Upper lobe of right lung (tissue), 1 donor: ENCODE data around the gene MAOB. TPM values are rescaled to one million over a fixed set of nuclear protein-coding genes. Genes with fewer than 3 reads are reported as not detected.

ENCODE experiments used
- ATAC-seq: fragments of 200-7000 bp; cut with Tn5 transposase; one replicate; pipeline ENCODE4 v1.9.1; 2020; ENCODE audit warnings: mild to moderate bottlenecking, moderate library complexity
- DNase-seq: peaks from one replicate; pipeline ENCODE4 v3.0.0-alpha.2; 2020
- H3K27ac ChIP-seq: fragments of 200-600 bp; one replicate; pipeline ENCODE4 v1.8.0; 2022
- H3K27me3 ChIP-seq: fragments of 200-600 bp; one replicate; pipeline ENCODE4 v1.8.0; 2022; ENCODE audit warnings: mild to moderate bottlenecking
- H3K36me3 ChIP-seq: fragments of 200-600 bp; one replicate; pipeline ENCODE4 v1.8.0; 2022
- H3K4me1 ChIP-seq: fragments of 200-600 bp; one replicate; pipeline ENCODE4 v1.8.0; 2022
- H3K4me3 ChIP-seq: fragments of 200-600 bp; one replicate; pipeline ENCODE4 v1.8.0; 2022; ENCODE audit warnings: mild to moderate bottlenecking
- H3K9me3 ChIP-seq: fragments of 200-600 bp; one replicate; pipeline ENCODE4 v1.8.0; 2022
- intact Hi-C: fragments of 100-400 bp; cut with DNase I; formaldehyde crosslinking; loops from one replicate; pipeline ENCODE4 v1.11.0; 2022
- total RNA-seq: library from RNA; stranded (reverse); fragmentation: NEBNext Ultra II Directional; extraction: Animal tissue kit (Norgen Biotek cat#: 25700); gene quantifications from one replicate; pipeline ENCODE4 v1.2.1, GENCODE V29; 2021
- TF ChIP-seq, protein P1 (sequence below): fragments of 200-600 bp; IDR thresholded peaks from one replicate; pipeline ENCODE4 v1.8.0; 2022; ENCODE audit warnings: antibody characterized with exemption
- donor health status: DM: no; HTN: yes; CAD: no; lungs with severe emphysema.

The MAOB gene
- total RNA-seq, 1 donor from 2014 or later, result 38.9 TPM

DNA sequence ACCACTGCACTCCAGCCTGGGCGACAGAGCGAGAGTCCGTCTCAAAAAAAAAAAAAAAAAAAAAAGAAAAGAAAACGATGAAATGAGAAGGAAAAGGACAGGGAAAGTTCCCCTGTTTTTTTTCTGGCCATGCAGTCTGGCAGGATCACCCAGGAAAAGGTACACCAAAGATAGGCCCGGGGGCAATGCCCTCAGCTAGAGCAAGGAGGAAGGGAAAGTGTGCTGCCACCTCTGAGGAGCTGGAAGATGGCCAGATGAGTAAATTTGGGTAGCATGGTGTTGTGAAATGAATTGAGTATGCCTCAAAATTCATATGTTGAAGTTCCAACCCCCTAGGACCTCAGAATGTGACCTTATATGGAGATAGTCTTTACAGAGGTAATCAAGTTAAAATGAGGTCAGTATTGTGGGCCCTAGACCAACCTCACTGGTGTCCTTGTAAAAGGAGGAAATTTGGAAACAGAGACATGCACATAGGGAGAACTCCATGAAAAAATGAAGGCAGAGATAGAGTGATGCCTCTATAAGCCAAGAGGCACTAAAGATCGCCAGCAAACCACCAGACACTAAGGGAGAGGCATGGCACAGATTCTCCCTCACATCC is 28.9 kb downstream of the MAOB start:
- Histone ChIP-seq H3K4me1 (no peaks in the 10 kb centered on the region), H3K36me3 (no peaks in the 10 kb centered on the region), H3K27ac (no peak overlapping the region), H3K9me3 (no peaks in the 10 kb centered on the region), H3K27me3 (no peaks in the 10 kb centered on the region), H3K4me3 (no peak overlapping the region)
- TF ChIP-seq, protein P1, sequence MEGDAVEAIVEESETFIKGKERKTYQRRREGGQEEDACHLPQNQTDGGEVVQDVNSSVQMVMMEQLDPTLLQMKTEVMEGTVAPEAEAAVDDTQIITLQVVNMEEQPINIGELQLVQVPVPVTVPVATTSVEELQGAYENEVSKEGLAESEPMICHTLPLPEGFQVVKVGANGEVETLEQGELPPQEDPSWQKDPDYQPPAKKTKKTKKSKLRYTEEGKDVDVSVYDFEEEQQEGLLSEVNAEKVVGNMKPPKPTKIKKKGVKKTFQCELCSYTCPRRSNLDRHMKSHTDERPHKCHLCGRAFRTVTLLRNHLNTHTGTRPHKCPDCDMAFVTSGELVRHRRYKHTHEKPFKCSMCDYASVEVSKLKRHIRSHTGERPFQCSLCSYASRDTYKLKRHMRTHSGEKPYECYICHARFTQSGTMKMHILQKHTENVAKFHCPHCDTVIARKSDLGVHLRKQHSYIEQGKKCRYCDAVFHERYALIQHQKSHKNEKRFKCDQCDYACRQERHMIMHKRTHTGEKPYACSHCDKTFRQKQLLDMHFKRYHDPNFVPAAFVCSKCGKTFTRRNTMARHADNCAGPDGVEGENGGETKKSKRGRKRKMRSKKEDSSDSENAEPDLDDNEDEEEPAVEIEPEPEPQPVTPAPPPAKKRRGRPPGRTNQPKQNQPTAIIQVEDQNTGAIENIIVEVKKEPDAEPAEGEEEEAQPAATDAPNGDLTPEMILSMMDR, result no peak
- no peak for ATAC-seq
- no peak for DNase-seq
- intact Hi-C loops, result no loop called here

DNA sequence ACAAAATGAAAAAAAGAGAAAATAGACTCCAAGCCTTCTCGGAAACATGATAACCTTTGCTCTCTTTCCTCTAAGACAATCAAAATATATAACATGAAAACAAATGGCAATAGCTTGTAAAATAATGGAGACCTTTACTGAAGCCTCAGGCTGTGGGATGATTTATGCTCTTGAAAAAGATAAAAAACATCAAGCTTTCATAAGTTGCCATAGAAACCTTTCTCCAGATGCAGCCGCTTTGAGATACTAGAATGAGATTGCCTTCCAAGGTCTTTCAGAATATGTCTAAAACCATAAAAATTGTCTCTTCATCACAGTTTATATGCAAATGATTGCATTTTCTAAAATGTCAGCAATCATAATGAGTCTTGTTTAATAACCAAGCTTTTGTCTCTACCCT is 31.6 kb downstream of the MAOB start:
- H3K4me3 ChIP-seq, result no peak overlapping the region
- ATAC-seq (no peak), DNase-seq (no peak)
- H3K4me1 ChIP-seq, result no peaks in the 10 kb centered on the region
- TF ChIP-seq, protein P1, result no peak
- no peak overlapping the region for H3K27ac ChIP-seq
- no peaks in the 10 kb centered on the region for H3K27me3 ChIP-seq
- no peaks in the 10 kb centered on the region for H3K9me3 ChIP-seq
- H3K36me3 ChIP-seq, result no peaks in the 10 kb centered on the region
- intact Hi-C loops, result no loop called here

DNA sequence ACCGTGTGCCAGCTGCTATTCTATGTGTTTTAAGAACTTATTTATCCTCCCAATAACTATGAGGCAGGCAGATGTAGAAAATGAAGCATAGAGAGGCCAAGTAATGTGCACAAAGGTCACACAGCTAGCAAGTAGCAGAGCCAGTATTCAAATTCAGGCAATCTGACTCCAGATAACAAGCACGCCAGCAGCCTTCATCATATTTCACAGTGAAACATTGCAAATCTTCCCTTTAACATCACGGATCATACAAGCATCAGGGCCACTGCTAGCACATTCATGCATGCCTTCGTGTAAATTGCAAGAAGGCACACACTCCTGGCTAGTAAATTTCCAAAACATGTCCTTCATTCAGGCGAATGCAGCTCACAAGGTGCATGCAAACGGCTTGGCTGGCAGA is 33.1 kb downstream of the MAOB start:
- H3K27me3 ChIP-seq, result no peaks in the 10 kb centered on the region
- TF ChIP-seq, protein P1, result no peak
- no peaks in the 10 kb centered on the region for H3K9me3 ChIP-seq
- intact Hi-C loops, result no loop called here
- H3K4me3 ChIP-seq, result no peak overlapping the region
- H3K36me3 ChIP-seq, result no peaks in the 10 kb centered on the region
- H3K4me1 ChIP-seq, result no peaks in the 10 kb centered on the region
- no peak overlapping the region for H3K27ac ChIP-seq
- DNase-seq (no peak), ATAC-seq (no peak)

DNA sequence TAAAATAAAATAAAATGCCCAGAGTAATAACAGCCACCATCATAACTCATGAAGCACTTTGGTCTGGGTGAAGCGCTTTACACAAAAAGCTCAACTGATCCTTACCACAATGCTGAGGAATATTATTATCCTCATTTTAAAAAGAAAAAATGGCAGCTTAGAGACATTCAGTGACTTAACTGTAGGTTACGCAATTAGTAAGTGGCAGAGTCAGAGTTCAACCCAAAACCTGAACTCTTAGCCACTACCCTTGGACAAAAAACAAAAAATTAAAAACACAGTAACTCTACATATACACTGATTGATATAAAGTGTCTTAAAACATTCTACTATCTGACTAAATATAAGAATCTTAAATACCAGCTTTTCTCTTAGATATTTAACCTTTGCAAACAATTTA is 34.9 kb downstream of the MAOB start:
- Histone ChIP-seq H3K9me3 (no peaks in the 10 kb centered on the region), H3K4me1 (no peaks in the 10 kb centered on the region), H3K27me3 (no peaks in the 10 kb centered on the region), H3K36me3 (no peaks in the 10 kb centered on the region), H3K4me3 (no peak overlapping the region), H3K27ac (no peak overlapping the region)
- DNase-seq (no peak), ATAC-seq (no peak)
- intact Hi-C loops, result no loop called here
- TF ChIP-seq, protein P1, result no peak

DNA sequence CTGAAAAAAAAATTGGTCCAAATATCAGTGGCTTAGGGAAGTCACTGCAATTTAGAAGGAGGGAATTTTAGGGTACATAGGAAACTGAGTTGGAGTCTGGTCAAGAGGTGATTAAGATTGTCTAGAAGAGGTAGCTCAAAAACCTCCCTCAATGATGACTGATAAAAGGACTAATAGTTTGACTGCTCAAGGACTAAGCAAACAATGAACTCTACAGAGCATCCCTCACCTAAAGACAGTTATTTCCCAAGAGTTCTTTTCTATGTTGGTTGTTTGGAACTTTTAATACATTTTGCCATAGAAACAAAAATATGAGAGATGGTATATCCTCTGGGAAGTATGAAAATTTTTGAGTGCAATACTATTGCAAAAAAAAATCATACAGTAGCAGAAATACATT is 35.7 kb downstream of the MAOB start:
- Histone ChIP-seq H3K4me1 (no peaks in the 10 kb centered on the region), H3K27me3 (no peaks in the 10 kb centered on the region), H3K4me3 (no peak overlapping the region), H3K36me3 (no peaks in the 10 kb centered on the region), H3K27ac (no peak overlapping the region), H3K9me3 (no peaks in the 10 kb centered on the region)
- TF ChIP-seq, protein P1, result no peak
- intact Hi-C loops, result no loop called here
- ATAC-seq (no peak), DNase-seq (no peak)

DNA sequence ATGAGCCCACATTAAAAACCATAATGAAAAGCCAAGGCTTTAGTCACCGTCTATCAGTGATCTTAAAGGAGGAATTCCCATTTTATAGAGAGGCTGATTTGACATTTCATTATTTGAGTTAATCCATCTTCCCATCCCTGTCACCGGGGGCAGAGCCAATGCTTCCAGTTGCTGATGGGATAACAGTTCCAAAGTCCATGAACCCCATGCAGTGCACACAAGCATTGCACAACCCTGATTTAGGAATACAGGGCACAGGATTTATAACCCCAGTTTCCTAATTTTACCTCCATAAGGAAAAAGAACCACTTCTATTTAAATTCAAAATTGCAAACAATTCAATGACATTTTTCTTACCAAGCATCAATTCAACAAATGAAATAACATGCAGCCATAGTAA is 36.5 kb downstream of the MAOB start:
- TF ChIP-seq, protein P1, result no peak
- Histone ChIP-seq H3K27ac (no peak overlapping the region), H3K9me3 (no peaks in the 10 kb centered on the region), H3K4me1 (no peaks in the 10 kb centered on the region), H3K4me3 (no peak overlapping the region), H3K36me3 (no peaks in the 10 kb centered on the region), H3K27me3 (no peaks in the 10 kb centered on the region)
- intact Hi-C loops, result no loop called here
- no peak for ATAC-seq
- DNase-seq, result no peak
